HG03095 (cell line): ENCODE data around the gene SERPINF2.
"Not testable (repeated sequence)": the region's sequence is repeated elsewhere in the genome, so short reads cannot be mapped to it uniquely, and the experiment has no call there.

Source experiments
- ATAC-seq: cut with Tn5 transposase; IDR thresholded peaks from one replicate; pipeline ENCODE4 v1.9.1; 2021; ENCODE audit warnings: moderate library complexity; ENCODE audit not compliant: unreplicated experiment

Gene SERPINF2

GRCh38 chr17:1733759-1734158 is 8.9 kb upstream of the SERPINF2 start:
- no peak for ATAC-seq

GRCh38 chr17:1735418-1735817 is 7.3 kb upstream of the SERPINF2 start:
- no peak for ATAC-seq

GRCh38 chr17:1735834-1736347 is 6.8 kb upstream of the SERPINF2 start:
- ATAC-seq, result no peak

- no peak for ATAC-seq
Observed at GRCh38 chr17:1736348-1737281, 6.1 kb upstream of the SERPINF2 start.

GRCh38 chr17:1737531-1738291 is 5.0 kb upstream of the SERPINF2 start:
- ATAC-seq, result no peak

- ATAC-seq, result not testable (repeated sequence)
Observed at GRCh38 chr17:1741899-1742298, 772 bp upstream of the SERPINF2 start.

GRCh38 chr17:1743088-1743439 is 393 bp downstream of the SERPINF2 start:
- ATAC-seq, result no peak

- ATAC-seq, result no peak
Observed at GRCh38 chr17:1744551-1745512, 2.2 kb downstream of the SERPINF2 start.

- ATAC-seq, result no peak
Observed at GRCh38 chr17:1745513-1746020, 2.9 kb downstream of the SERPINF2 start.

- no peak for ATAC-seq
Observed at GRCh38 chr17:1746975-1747543, 4.4 kb downstream of the SERPINF2 start.

GRCh38 chr17:1750628-1751027 is 8.0 kb downstream of the SERPINF2 start:
- ATAC-seq, result no peak

- ATAC-seq, result no peak
Observed at GRCh38 chr17:1752425-1753262, 10.0 kb downstream of the SERPINF2 start.

- no peak for ATAC-seq
Observed at GRCh38 chr17:1753767-1754429, 11.2 kb downstream of the SERPINF2 start.

- ATAC-seq, result no peak
Observed at GRCh38 chr17:1754430-1755112, 11.9 kb downstream of the SERPINF2 start.

- no peak for ATAC-seq
Observed at GRCh38 chr17:1755252-1755826, 12.7 kb downstream of the SERPINF2 start.

- ATAC-seq, result no peak
Observed at GRCh38 chr17:1755827-1756262, 13.2 kb downstream of the SERPINF2 start.

GRCh38 chr17:1758807-1759206 is 16.1 kb downstream of the SERPINF2 start:
- ATAC-seq, result no peak

GRCh38 chr17:1759529-1759928 is 16.9 kb downstream of the SERPINF2 start:
- ATAC-seq, result no peak
